ENCODE results near the gene C16orf92. TPM values are rescaled to one million over a fixed set of nuclear protein-coding genes. Genes with fewer than 3 reads are reported as not detected.
"Not testable (repeated sequence)": the region's sequence is repeated elsewhere in the genome, so short reads cannot be mapped to it uniquely, and the experiment has no call there.

The C16orf92 gene
- total RNA-seq, 2 donors from 2014 or later: not detected

GRCh38 chr16:30000735-30001631, 22.0 kb upstream of the C16orf92 start:
- no peak for DNase-seq (ENCODE audit: low spot score)
- intact Hi-C loops (cut with DNase I): loop anchor here in 1 of 2 donors (5.0 kb wide), 1 partner anchor 179 kb away; the partner anchor contains the start of gene MVP

- intact Hi-C loops (cut with DNase I): loop anchor here in 1 of 2 donors (5.0 kb wide), 1 partner anchor 180 kb away; the partner anchor contains the start of gene MVP
Measured at GRCh38 chr16:30002614-30003346, 20.2 kb upstream of the C16orf92 start.

GRCh38 chr16:30003670-30004423, 19.2 kb upstream of the C16orf92 start:
- DNase-seq (ENCODE audit: low spot score): no peak

More at GRCh38 chr16:30002614-30003346, 20.2 kb upstream of the C16orf92 start:
- DNase-seq (ENCODE audit: low spot score): no peak

GRCh38 chr16:30004424-30004776, 18.6 kb upstream of the C16orf92 start:
- DNase-seq (ENCODE audit: low spot score): no peak
- intact Hi-C loops (cut with DNase I): loop anchor here in 1 of 2 donors (5.0 kb wide), 1 partner anchor 182 kb away; the partner anchor contains the start of gene MVP

More at GRCh38 chr16:30003670-30004423, 19.2 kb upstream of the C16orf92 start:
- intact Hi-C loops (cut with DNase I): loop anchor here in 1 of 2 donors (5.0 kb wide), 1 partner anchor 182 kb away; the partner anchor contains the start of gene MVP

GRCh38 chr16:30004811-30005242, 18.2 kb upstream of the C16orf92 start:
- DNase-seq (ENCODE audit: low spot score): no peak
- intact Hi-C loops (cut with DNase I): loop anchor here in 1 of 2 donors (5.0 kb wide), 1 partner anchor 183 kb away; the partner anchor contains the start of gene MVP

GRCh38 chr16:30005341-30006094, 17.5 kb upstream of the C16orf92 start:
- DNase-seq (ENCODE audit: low spot score): no peak
- intact Hi-C loops (cut with DNase I): no loop called here

GRCh38 chr16:30006095-30006473, 16.9 kb upstream of the C16orf92 start:
- intact Hi-C loops (cut with DNase I): no loop called here
- DNase-seq (ENCODE audit: low spot score): no peak

- DNase-seq (ENCODE audit: low spot score): no peak
- intact Hi-C loops (cut with DNase I): no loop called here
Measured at GRCh38 chr16:30006659-30007377, 16.2 kb upstream of the C16orf92 start.

GRCh38 chr16:30007378-30007895, 15.6 kb upstream of the C16orf92 start:
- intact Hi-C loops (cut with DNase I): no loop called here
- DNase-seq (ENCODE audit: low spot score): no peak

- intact Hi-C loops (cut with DNase I): no loop called here
- no peak for DNase-seq (ENCODE audit: low spot score)
Measured at GRCh38 chr16:30009085-30009862, 13.7 kb upstream of the C16orf92 start.

GRCh38 chr16:30009990-30010843, 12.8 kb upstream of the C16orf92 start:
- intact Hi-C loops (cut with DNase I): no loop called here
- DNase-seq (ENCODE audit: low spot score): no peak

GRCh38 chr16:30010844-30011713, 11.9 kb upstream of the C16orf92 start, which contains the start of gene DOC2A:
TSS of gene DOC2A (minus strand) at chr16:30011027. CDS start at chr16:30010222, 805 bp downstream.
- no peak for DNase-seq (ENCODE audit: low spot score)
- intact Hi-C loops (cut with DNase I): no loop called here

GRCh38 chr16:30011714-30012504, 11.1 kb upstream of the C16orf92 start:
- DNase-seq (ENCODE audit: low spot score): no peak
- intact Hi-C loops (cut with DNase I): no loop called here

GRCh38 chr16:30012598-30012997, 10.4 kb upstream of the C16orf92 start:
- DNase-seq (ENCODE audit: low spot score); intact Hi-C loops (cut with DNase I): not testable (repeated sequence)

Measured in posterior vena cava (tissue), 2 donors.